ENCODE data around the gene AEBP1. TPM values are rescaled to one million over a fixed set of nuclear protein-coding genes. Genes with fewer than 3 reads are reported as not detected.
"Not testable (repeated sequence)": the region's sequence is repeated elsewhere in the genome, so short reads cannot be mapped to it uniquely, and the experiment has no call there.

Gene AEBP1
- total RNA-seq, 1 donor from 2014 or later, result 272 TPM

DNA sequence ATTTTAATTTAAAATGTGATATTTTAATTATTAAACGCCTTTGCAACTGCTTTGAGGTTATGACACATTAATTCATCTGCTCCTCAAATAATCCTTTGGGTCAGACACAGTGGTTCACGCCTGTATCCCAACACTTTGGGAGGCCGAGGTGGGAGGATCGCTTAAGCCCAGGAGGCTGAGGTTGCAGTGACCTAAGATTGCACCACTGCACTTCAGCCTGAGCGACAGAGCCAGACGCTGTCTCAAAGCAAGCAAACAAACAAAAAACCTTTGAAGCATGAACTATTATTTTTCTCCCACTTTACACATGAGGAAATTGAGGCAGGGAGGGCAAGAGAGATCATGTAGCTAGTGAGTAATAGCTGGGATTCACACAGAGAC is 20.7 kb downstream of the AEBP1 start:
- no peak for DNase-seq
- no peaks in the 10 kb centered on the region for H3K27me3 ChIP-seq
- no peaks in the 10 kb centered on the region for H3K9me3 ChIP-seq
- no peak overlapping the region for H3K4me3 ChIP-seq
- ATAC-seq, result no peak
- TF ChIP-seq, protein P1, sequence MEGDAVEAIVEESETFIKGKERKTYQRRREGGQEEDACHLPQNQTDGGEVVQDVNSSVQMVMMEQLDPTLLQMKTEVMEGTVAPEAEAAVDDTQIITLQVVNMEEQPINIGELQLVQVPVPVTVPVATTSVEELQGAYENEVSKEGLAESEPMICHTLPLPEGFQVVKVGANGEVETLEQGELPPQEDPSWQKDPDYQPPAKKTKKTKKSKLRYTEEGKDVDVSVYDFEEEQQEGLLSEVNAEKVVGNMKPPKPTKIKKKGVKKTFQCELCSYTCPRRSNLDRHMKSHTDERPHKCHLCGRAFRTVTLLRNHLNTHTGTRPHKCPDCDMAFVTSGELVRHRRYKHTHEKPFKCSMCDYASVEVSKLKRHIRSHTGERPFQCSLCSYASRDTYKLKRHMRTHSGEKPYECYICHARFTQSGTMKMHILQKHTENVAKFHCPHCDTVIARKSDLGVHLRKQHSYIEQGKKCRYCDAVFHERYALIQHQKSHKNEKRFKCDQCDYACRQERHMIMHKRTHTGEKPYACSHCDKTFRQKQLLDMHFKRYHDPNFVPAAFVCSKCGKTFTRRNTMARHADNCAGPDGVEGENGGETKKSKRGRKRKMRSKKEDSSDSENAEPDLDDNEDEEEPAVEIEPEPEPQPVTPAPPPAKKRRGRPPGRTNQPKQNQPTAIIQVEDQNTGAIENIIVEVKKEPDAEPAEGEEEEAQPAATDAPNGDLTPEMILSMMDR (IDR thresholded peaks at IDR 0.05), result no peak
- H3K27ac ChIP-seq, result no peak overlapping the region
- peaks cover 9% of the 10 kb centered on the region for H3K4me1 ChIP-seq
- H3K36me3 ChIP-seq, result peaks cover 6% of the 10 kb centered on the region
- intact Hi-C loops (cut with DNase I), result no loop called here

DNA sequence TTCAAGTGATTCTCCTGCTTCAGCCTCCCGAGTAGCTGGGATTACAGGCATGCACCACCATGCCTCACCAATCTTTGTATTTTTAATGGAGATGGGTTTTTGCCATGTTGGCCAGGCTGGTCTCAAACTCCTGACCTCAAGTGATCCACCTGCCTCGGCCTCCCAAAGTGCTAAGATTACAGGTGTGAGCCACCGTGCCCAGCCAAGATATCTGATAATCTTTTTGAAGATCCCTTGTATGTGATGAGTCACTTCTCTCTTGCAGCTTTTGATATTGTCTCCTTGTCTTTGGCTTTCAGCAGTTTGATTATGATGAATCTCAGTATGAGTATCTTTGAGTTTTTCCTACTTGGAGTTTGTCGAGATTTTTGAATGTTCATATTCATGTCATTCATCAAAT is 22.4 kb downstream of the AEBP1 start:
- H3K27ac ChIP-seq; intact Hi-C loops (cut with DNase I); H3K4me1 ChIP-seq; H3K27me3 ChIP-seq; H3K4me3 ChIP-seq; ATAC-seq; DNase-seq; H3K36me3 ChIP-seq; H3K9me3 ChIP-seq: not testable (repeated sequence)

DNA sequence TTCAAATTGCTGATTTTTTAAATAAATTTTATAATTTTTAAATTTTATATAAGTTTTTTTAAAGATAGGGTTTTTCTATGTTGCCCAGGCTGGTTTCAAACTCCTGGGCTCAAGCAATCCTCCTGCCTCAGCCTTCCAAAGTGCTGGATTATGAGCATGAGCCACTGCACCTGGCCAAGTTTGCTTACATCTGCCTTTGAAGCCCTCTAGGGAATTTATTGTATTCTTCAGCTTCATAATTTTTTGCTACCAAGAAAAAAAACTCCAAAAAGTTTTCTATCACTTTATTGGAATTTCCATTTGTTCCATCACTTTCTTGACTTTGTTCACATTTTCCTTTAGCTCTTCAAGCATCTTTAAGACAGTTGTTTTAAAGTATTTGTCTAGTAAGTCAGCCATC is 23.0 kb downstream of the AEBP1 start:
- peaks cover 7% of the 10 kb centered on the region for H3K4me1 ChIP-seq
- no peaks in the 10 kb centered on the region for H3K27me3 ChIP-seq
- H3K4me3 ChIP-seq, result no peak overlapping the region
- DNase-seq (no peak), ATAC-seq (no peak)
- TF ChIP-seq, protein P1 (IDR thresholded peaks at IDR 0.05), result no peak
- H3K9me3 ChIP-seq, result no peaks in the 10 kb centered on the region
- no peaks in the 10 kb centered on the region for H3K36me3 ChIP-seq
- H3K27ac ChIP-seq, result no peak overlapping the region
- intact Hi-C loops (cut with DNase I), result no loop called here

DNA sequence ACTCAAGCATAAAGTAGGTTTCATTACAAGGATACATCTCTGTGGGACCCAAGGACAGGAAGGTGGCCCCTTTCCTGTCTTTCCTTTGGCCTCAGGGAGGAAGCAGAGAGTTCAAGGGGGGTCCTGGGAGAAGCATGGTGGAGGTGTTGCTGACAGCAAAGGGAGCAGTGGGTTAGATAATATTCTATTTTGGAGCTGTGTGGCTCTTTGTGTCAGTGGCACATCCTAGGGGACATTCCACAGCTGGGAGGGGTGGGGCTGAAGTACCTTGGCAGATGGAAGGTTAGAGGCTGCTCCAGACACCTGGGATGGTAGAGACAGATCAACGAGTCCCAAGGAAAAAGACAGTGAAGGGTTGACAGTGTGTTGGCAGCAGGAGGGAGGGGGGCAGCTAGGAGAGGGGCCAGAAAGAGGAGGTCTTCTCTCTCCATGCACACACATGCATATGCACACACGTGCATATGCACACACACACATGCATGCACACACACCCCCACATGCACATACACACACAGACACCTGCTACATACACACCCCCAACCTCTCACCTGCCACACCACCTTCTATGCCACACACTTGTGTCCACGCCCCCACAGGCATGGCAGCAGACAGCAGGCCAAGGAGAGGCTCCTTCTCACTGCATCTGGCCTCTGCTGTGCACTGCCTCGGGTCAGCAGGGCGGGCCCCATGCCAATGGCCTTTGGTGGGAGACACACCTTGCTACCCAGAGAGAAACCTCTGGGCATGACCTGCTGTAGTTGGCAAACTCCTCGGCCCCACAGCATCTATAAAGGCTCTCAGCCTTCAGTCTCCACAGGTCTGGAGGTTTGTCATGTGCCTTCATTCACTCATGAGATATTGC is 24.8 kb downstream of the AEBP1 start:
- H3K36me3 ChIP-seq, result no peaks in the 10 kb centered on the region
- H3K4me3 ChIP-seq, result no peak overlapping the region
- H3K27ac ChIP-seq, result no peak overlapping the region
- no peaks in the 10 kb centered on the region for H3K4me1 ChIP-seq
- TF ChIP-seq, protein P1 (IDR thresholded peaks at IDR 0.05), result no peak
- H3K27me3 ChIP-seq, result no peaks in the 10 kb centered on the region
- DNase-seq (no peak), ATAC-seq (peak; percentile 17)
- H3K9me3 ChIP-seq, result no peaks in the 10 kb centered on the region
- intact Hi-C loops (cut with DNase I), result no loop called here

DNA sequence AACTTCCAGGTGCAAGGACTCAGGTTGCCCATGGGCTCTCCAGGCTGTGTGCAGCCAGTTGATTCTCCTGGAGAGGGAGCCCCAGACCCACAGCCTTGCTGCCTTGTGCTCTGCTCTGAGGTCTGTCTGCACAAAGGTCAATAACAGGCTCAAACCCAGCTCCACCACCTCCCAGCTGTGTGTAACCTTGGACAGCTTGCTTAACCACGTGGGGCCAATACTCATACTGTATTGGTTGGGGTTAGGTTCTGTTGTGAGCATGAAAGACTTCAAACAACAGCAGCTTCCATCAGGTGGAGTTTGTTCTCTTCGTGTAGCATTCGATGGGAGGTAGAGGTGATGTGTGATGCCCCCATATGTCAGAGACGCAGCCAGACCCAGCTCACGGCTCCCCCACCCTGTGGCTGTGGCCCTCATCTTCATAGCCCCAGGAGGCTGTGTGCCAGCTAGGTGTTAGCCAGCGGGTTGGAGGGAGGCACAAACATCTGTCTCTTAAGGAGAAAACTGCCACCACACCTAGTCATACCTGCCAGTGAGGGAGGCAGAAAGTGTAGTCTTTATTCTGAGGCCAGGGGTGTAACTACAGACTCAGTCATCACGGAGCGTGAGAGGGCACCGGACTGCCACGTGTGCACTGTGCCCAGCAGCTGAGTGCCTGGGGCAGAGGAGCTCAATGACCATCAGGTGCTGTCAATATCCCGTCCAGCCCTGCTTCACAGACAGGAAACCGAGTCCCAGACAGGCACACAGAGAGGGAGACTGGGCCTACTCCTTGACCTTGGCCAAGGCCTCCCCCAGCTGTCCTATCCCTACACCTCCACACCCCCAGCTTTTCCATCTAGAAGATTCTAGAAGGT is 27.3 kb downstream of the AEBP1 start:
- H3K4me1 ChIP-seq, result no peaks in the 10 kb centered on the region
- no peak overlapping the region for H3K27ac ChIP-seq
- DNase-seq, result no peak
- no peaks in the 10 kb centered on the region for H3K36me3 ChIP-seq
- H3K4me3 ChIP-seq, result no peak overlapping the region
- intact Hi-C loops (cut with DNase I), result no loop called here
- no peaks in the 10 kb centered on the region for H3K9me3 ChIP-seq
- H3K27me3 ChIP-seq, result no peaks in the 10 kb centered on the region
- ATAC-seq, result peak; percentile 19
- TF ChIP-seq, protein P1 (IDR thresholded peaks at IDR 0.05), result no peak

DNA sequence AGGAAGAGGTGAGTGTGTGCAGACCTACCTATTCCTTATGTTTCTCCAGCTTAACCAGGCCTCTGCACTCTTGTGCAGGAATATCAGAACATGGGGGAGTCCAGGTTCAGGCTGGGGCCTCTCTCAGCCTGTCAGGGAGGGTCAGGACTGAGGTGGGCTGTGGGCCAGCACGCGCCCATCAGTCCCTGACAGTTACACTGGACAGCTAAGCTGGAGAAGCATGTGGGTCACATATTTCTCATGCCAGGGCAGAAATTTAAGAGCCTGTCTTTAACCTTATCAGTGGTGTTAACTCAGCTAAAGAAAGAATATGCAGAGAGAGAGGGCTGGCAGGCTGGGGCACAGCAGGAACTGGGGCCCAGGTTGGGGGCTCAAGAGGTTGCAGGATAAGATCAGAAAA is 27.9 kb downstream of the AEBP1 start:
- Histone ChIP-seq H3K9me3 (no peaks in the 10 kb centered on the region), H3K4me1 (no peaks in the 10 kb centered on the region), H3K27me3 (no peaks in the 10 kb centered on the region), H3K27ac (no peak overlapping the region), H3K36me3 (no peaks in the 10 kb centered on the region), H3K4me3 (no peak overlapping the region)
- ATAC-seq (no peak), DNase-seq (no peak)
- TF ChIP-seq, protein P1 (IDR thresholded peaks at IDR 0.05), result no peak
- intact Hi-C loops (cut with DNase I), result no loop called here

All from upper lobe of right lung (tissue), 1 donor.